ENCODE results near the gene TMF1. TPM values are rescaled to one million over a fixed set of nuclear protein-coding genes. Genes with fewer than 3 reads are reported as not detected.
A peak's percentile ranks its signal among the peaks of the same experiment; 100 is the strongest.

TMF1 gene
- polyA plus RNA-seq, 12 donors: 23.8 to 36.7 (median 28.0) TPM; not detected in 1

DNA sequence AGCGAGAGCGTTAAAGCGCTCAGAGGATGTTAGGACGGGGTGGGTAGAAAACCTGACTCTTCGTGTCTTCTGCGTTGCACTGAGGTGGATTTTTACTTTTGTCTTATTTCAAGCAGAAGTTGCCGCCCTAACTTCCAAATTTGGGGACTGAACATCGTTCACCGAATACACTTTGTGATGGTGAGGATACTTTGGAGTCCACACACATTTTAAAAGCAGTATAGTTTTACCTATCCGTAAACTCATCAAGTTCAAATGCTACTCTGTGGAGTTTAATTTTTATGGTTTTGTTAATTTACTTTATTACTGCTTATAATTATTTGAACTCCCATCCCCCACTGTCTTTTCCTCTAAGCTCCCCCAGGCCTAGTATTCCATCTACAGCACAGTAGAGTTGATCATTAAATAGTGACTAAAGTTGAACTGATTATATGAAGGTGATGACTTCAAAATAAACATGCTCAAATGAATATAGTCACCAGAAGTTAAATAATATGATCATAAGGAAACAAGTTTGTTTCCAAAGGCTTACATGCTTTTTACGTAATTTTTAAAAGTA lies 38.0 kb downstream of the TMF1 start:
- DNase-seq: no peak

DNA sequence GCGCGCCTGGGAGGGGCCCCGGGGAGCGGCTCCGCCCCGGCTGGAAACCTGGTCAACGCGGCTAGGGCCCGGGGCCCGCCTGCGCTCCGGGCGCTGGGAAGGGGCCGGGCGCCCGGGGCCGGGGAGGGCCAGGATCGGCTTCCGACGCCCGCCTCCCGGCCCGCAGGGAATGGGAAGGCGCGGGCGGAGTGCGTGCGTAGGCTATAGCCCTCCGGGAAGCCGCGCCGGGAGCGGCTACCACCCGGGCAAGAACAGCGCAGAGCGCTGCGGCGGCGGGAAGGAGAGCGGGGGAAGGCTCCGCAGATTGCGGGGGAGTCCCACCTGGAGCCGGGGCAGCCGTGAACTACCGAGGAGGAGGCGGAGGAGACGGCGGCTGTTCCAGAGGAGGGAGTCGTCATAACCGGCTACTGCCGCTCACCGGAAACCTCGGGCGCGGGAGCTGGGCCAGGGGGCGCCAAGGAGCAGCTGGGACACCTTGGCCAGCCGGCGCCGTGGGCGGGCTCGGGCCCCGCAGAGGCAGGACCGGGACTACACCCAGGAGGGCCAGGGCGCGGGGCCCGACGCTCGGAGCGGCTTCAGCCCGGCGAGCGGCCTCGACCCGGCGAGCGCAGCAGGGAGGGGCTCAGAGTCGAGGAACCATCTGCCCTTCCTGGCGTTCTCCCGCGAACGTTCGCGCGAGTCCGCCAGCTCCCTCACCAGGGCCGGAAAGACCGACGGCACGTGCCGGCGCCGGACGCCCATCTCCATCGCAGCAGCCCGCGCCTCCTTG lies 38.7 kb downstream of the TMF1 start, which contains the start of gene EOGT:
Gene EOGT (minus strand): TSS at position 432 of the 769 bp plus-strand sequence. CDS start 3,838 bp downstream, outside the sequence.
- DNase-seq: peak; percentile 78

DNA sequence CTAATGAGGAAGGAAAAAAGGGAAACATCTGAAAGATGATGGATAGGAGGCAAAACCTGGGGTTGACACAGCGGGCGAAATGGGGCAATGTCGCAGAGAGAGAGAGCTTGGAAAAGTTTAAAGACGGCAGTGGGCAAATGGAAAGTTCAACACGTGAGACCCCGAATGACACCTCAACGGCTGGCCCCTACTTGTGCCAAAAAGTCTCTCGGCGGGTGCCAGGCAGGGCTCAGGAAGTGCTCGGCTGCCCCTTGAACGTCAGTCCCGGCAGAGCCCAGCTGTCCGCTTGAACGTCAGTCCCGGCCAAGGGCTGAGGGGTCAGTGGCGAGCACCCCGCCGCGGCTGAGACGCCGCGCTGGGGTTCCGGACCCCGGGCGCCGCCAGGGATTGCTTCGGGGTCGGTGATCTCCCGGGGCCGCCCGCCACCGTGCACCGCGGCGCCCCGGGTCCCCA lies 39.3 kb downstream of the TMF1 start:
- DNase-seq: peak; percentile 52

DNA sequence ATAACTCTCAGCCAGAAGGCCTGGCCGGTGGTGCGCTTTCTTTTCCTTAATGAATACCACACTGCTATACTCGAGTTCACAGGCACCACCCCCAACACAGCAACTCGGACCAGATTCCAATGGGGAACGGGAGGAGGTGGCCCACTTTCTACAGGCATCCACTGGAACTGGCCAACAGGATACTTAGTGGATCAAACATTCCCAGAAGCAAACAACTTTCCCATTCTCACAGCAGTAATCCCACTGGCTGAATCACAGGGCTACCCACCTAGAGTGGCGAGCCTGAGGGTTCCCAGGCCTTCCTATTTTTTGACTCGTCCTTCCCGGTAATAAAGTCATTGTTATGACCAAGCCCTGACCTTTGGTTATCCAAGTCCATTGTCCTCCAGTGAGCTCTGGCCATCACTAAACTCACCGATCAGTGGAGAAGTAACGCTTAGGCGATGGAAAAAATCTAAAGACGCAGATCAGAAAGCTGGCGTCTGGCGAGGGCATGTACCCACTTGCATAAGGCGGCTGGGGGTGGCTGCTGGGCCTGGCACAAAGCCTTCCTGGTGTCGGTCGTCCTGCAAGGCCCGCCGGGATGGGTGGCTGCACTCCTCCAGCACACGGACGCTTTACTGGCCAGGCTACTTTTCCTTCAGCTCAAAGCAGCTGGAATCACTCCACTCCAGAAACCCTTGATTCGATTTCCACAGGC lies 39.9 kb downstream of the TMF1 start:
- DNase-seq: peak; percentile 43

DNA sequence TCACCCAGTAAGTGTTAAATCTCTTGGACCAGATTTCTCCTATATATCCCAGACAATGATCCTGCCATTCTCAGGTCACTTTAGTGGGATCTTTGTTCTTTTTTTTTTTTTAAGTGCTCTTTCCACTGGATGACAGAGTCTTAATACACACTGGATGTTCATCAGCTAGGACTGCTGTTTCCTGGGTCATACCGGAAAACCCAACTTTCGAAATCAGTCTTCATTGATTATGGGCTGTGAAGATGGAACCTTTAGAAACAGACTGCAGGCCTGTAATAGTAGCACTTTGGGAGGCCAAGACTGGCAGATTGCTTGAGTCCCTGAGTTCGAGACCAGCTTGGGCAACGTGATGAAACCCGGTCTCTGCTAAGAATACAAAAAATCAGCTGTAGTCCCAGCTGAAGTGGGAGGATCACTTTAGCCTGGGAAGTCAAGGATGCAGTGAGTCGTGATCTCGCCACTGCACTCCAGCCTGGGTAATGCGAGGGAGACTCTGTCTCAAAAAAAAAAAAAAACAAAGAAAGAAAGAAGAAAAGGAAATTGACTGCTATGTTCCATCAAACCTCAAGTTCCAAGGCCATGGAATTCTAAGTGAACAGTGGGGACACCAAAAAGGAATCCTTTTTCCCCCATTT lies 40.9 kb downstream of the TMF1 start:
- DNase-seq: no peak

DNA sequence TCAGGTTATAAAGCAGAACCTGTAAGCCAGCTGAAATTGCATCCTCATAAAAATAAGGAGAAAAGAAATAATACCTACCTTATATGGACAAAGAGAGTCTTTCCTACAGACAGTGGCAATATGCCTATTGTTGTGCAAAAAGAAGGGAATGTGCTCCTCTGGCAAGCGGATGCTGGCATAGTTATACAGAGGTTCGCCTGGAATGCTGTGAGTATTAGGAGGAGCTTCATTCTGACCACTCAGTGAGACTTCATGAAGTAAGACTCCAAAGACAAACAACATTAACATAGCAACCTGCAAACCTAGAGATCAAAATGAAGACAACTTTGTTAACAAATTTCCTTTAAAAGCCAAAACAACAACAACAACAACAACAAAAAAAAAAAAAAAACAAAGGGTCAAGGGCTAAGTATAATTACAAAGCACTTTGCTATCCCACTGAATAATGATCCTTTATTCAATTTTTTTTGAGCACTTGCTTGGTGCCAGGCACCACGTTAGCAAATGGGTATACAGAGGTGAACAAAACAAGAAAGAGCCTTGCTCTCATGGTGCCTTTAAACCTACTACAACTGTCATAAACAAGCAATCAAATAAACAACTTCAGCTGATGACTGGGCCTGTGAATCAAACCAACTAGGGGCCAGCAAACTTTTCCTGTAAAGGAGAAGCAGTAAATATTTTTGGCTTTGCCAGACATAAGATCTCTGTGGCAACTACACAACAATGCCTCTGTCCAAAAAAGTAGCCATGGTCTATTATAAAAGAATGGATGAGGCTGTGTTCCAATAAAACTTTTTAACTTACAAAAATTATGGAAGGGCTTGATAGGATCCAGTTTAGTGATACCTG lies 42.3 kb downstream of the TMF1 start:
- DNase-seq: peak; percentile 41

DNA sequence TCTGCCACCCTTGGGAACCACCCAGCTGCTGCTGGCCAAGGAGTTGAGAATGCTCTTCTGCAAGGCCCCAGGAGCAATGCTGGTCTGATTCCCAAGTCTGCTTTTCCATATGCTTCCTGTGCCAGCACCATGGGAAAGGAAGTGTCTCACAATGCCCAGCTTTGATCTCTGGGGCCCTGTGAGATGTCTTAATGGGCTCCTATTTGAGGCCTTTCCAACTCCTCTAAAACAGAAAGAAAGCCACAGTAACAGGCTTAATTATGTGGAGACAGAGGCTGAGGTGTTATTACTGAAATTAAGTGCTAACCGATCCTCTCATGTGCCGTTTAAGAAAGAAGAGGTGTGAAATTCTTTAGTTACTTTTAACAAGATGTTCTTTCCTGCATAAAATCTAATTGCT lies 43.2 kb downstream of the TMF1 start:
- no peak for DNase-seq

DNA sequence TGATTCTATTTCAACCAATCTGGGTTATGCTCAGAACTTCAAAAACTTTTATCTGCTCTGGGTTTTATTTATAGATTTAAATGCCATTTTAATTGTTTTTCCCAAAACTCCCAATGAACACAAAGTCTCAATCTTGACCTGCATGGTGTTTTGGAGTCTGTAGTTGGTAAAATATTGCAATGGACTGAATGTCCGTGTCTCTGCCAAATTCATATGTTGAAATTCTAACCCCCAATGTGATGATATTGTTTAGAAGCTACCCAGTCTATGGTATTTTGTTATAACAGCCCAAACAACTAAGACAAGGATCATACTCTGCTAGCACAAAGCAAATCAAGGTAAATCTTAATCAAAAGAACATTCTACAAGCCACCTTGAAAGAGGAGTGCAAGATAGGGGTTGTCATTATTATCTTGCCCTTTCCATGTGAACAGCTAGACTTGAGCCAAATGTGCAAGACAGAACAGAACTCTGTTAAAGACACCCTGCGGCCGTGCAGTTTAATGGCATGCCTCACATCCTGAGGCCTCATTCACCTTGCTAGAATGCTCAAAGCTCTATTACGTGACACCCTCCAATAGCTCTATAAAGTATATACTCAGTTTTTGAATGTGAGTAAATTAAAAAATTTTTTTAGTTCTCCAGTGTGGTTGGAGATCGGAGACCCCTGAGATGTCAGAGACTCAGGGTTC lies 46.2 kb downstream of the TMF1 start:
- DNase-seq: no peak

DNA sequence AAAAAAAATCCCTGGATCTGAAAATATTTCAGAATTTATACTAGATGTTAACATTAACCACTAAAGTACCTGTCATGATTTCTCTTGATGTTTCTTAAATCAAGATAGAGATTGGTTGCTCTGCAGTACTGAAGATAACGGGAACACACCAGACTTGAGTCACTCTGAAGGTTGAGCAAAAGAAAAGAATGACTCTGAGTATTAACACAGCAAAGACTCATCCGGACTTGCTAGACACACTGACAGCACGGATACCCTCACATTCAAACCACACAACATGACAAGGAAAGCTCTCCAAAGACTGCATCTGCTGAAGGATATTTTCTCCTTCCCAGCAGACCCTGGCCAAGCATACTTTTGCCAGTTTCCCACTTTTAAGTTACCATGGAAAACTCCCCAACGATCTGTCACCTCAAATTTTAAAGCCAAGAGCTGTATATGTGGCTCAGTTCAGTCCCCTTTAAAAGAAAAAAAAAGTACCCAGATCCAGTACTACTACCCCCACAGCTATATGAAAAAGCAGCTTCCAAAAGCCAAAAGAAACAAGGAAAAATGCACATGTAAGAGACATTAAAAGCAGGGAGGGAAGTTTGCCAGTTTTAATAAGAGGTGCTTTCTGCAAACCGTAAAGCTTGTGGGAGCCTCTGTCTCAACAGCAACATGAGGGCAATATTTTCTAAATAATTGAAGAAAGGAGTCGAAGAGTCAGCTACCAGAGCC lies 46.9 kb downstream of the TMF1 start:
- peak; percentile 43 for DNase-seq

DNA sequence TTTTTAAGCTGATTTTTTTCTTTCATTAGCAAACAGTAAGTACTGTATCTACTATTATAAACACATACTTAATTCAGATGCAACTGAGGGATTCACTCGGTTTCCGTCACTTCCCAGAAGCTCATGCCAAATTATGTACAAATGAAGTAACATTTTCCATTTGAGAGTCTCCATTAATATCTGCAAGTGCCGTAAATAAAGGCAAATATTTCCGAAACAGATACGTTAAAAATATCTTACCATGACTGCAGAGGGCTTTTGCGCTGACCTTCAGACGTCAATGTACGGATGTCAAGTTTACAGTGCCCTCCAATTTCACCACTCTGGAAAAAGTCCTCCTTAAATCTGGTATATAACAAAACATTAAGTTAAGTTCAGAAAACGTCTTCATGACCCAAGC lies 48.0 kb downstream of the TMF1 start:
- DNase-seq: no peak

DNA sequence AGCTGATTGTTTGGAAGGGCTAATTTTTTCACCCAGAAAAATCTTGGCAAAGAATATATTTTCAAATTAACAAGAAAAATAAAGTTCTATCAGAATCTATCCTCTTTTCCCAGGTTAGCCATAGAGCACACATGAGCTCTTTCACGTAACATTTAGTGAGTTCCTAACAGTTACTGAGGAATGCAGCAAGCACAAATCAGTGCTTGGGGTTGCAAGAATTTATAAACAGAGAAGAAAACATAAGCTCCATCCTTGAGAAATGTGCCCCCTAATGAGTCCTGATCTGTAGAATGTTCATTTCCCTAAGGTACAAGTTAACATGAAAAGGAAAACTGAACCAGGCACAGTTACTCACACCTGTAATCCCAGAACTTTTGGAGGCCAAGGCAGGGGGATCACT lies 52.5 kb downstream of the TMF1 start:
- no peak for DNase-seq

DNA sequence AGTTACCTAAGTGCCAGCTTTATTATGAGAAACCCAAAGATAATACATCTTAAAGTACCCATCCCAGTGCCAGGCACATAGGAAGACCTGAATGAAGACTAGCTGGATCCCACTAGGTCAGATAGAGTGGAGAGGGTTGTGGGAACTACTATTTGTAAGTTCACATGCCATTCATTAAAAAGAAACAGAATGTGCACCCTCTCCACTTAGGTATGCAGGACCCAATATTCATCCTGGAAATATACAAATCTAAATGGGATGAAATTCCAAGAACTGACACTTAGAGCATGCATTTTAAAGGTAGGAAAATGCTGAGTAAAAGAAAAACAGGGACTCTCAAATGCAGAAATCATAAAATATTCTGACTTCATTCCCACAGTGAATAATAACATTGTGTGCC lies 53.0 kb downstream of the TMF1 start:
- DNase-seq: no peak

DNA sequence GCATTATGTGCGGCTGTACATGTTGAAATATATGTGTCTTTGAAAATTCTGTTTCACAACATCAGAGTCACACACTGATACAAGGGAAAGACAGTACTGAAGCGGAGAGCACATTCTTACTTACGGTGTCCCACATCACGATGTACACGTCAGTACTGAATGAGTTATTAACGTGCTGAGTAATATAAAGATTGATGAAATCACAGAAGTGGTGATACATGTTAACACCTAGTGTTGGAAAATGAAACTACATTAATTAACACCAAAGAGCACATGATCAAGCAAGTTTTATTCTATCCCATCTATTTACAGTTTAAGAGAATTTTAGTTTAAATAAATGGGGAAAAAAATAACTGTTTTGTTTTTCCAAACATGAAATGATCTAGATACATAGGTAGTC lies 54.2 kb downstream of the TMF1 start:
- no peak for DNase-seq

DNA sequence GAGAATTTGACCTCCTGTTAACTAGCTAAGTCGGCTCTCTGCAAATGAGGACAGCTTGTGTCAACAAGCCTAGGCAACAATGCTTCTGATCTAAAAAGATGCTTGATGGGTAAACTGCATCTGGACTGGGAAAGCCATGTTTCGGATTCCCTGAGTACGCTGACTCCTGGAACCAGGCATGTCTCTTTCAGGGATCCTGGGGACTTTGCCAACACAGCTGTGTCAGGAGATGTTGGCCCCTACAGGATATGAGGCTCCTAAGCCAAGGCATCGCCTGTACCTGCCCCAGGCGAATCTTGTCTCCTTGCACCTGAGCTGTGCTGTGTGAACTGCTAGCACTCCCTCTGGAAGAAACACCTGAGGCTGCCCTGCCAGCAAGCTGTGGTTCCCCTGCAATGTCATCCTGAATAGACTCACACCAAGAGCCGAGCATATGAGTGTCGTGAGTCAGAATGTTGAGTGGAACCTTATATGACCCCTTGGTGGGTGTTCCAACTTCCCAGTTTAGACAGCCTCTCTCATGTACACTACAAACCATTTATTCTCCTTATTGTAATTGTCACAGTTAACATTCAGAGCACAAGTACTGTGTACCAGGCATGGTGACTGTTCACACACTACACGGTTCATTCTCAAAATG lies 55.7 kb downstream of the TMF1 start:
- no peak for DNase-seq

DNA sequence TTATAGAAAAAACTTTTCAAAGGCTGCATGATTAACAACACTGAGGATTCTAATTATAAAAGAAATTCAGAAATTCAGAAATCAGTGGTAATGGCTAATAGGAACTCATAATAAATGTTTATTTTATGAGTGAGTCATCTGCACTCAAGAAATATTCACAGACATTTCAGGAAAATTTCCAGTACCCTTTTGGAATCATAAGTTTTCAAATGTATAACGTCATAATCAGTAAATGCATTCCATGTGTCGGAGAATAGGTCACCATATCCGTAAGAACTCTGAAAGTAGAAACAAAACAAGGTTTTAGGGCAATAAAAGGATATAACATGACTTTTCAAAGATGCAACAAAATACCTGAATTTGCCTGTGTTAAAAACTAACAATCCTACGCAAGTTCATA lies 63.4 kb downstream of the TMF1 start:
- DNase-seq: no peak

DNA sequence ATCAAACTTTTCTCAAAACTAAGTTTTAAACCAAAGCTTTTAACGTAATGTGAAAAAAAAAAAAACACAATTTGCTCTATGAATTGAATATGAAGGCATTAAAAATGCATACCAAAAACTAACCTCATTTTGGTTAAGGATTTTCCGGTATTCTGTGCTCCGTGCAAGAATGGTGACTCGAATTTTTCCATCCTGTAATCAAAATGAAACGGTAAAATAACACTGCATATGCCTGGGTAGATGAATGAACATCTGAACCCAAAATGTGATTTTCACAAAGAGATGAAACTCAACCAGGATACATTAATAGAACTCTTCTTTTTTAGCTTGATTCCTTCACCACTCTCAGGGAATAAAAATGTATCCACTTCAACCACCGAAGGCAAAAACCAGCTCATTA lies 64.8 kb downstream of the TMF1 start:
- no peak for DNase-seq

DNA sequence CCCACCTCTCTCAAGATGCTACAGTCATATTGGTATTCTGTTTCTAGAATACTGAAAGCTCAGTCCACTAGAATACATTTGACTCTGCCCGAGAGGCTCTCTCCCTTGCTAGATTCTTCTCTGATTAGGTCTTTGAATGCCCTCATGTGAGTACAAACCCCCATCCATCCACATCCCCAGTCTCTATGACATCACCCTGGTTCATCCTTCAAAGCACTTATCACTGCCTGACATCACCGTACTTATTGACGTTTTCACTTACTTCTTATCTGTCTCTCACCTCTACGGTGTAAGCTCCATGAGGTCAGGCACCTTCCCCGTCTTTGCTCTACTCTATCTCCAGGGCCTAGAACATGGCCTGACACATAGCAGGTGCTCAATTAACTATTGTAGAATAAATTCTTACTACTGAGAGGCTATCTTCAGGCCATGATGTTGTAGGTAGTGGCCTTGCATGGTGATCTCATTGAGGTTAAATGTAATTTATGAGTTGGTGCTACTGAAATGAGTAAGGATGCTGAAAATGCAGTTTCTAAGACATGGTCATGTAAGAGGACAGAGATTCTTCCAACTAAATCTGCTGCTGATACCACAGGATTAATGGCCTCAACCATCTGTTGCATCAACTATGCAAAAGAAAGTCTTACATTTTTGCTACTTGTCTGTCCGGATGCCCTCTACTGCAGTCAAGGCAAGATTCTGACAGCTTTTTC lies 65.5 kb downstream of the TMF1 start:
- no peak for DNase-seq

DNA sequence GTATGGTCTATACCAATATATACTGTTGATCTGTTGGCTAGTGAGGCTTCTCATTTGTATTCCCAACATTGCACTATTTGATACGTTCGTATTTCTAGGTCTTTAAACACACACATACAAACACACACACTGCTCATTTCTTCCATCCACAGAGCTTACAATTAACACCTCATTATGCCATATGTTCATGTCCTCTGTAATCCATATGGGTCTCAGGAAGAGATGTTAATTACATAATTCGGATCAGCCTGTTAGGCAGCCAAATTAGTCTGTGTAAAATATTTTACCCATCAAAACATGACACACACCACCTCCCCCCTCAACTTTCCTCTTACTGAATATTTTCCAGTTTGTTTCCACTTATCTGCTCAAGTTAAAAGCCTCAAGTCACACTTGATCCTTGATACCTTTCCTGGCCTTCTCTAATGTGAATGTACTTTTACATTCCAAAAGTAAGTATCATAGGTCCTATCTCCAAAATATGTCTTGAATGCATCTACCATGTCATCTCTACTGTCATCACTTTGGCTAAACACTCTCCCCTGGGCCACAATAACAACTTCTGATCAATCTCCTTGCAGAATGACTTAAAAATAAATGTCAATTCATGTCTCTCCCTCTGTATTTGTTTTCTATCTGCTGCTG lies 66.9 kb downstream of the TMF1 start:
- DNase-seq: no peak
